Left renal cortex interstitium (tissue), 4 donors: Measurements from ENCODE around the gene NALCN. TPM values are rescaled to one million over a fixed set of nuclear protein-coding genes. Genes with fewer than 3 reads are reported as not detected.

Source experiments
- DNase-seq, 4 donors: peaks; one replicate each; pipeline ENCODE4 v3.0.0-alpha.2; 2013; ENCODE audit warnings: low read depth in 4 of 4, low spot score in 2 of 4, missing footprints in 1 of 4
- polyA plus RNA-seq, 4 donors: library from polyadenylated mRNA; unstranded; fragments of 120-200 nt; gene quantifications; one replicate each; pipeline ENCODE4 v1.2.1, GENCODE V29; 2013; ENCODE audit not compliant: insufficient read length in 4 of 4

The NALCN gene
- polyA plus RNA-seq, 4 donors = 0.64 to 2.0 (median 1.2) TPM

DNA sequence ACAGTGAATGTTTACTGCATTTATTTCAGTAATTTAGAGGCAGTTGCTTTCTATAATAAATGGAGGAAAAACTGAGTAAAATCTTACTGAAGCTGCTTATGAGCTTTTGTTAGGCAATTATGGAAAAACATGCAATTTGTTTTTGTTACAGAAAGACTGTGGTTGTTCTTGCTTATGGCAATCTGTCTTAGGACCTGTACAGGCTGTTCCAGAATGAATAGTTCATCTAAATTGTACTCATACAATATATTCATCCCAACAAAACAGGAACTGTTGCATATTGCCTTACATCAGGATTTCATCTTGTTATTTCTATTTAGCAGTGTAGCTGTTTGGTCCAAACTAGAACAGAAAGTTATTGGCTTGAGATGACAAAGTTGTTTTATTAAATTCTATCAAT lies 199.2 kb downstream of the NALCN start:
- no peak for DNase-seq

DNA sequence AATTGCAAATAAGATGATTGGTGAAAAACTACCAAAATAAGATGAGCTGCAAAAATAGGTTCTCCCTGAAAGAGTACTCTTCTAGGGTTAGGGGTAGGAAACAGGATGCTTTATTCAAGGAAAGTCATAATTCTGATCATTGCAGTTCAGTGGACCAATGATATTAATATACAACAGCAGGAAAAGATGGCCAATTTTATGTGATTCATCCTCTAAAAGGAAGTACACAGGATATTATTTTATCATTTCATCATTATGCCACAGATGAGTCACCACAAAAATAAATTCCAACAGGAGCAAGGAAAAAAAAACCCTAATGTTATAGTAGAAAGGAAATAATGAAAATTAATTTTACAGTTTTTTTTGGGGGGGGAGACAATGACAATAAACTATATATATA lies 205.0 kb downstream of the NALCN start:
- no peak for DNase-seq

DNA sequence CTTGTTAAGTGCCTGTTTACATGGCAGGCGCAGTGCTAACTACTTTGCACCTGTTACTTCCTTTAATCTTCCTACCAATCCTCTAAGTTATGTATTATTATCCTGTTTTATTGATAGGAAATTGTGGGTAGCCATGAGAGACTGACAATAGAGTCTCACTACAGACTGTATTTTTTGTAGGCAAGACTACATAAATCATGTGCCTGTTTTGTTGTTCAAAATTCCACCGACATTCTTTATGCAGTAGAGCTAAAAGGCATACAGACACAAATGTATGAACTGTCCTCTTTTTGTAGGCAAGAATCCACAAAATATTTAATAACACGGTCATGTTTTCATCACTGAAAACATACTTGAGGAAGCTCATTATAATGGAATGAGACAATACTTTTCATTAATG lies 205.5 kb downstream of the NALCN start:
- no peak for DNase-seq

DNA sequence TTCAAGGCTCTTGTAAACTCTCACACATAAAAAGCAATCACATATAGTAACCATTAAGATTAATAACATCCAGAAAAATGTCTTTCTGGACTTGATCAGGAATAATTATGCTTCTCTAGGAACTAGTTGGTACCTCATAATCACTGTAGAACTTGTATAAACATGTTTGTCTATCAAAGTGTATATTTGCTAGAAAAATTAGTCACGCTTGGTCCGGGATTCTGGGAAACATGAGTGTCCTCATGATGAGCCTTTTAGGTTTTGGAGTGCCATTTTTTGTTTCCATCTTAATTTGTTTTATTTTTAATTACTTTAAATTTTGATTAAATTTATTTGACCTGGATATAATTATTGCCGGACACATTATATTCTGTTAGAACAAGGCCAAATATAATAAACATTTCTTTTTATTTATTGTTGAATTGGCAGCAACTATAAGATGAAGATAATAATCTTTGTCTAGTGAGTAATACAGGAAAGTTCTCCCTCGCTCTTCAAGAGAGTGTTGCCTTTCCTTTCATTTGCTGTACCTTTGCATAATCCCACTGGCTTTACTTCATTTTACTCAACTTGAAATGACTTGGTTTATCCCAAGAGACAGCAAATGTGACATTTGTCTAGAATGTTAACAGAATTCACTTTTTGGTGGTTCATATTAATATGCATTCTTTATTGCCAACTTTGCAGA lies 207.0 kb downstream of the NALCN start:
- no peak for DNase-seq

DNA sequence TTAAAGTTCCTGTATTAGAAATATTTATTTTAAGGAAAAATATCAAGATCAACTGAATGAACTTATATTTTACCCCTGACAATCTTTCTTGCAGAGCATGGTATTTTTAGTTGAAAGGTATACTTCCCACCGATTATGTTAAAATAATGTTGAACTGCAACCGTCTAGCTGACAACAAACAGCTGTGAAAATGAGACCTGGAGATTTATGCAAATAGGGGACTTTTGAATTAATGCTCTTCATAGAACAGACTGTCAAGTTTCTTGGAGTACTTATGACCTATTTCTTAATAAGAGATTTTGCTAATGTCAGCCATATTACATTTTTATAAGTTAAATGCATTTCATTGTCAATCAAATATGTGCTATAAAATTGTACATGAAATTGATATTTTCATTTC lies 210.9 kb downstream of the NALCN start:
- DNase-seq = no peak

DNA sequence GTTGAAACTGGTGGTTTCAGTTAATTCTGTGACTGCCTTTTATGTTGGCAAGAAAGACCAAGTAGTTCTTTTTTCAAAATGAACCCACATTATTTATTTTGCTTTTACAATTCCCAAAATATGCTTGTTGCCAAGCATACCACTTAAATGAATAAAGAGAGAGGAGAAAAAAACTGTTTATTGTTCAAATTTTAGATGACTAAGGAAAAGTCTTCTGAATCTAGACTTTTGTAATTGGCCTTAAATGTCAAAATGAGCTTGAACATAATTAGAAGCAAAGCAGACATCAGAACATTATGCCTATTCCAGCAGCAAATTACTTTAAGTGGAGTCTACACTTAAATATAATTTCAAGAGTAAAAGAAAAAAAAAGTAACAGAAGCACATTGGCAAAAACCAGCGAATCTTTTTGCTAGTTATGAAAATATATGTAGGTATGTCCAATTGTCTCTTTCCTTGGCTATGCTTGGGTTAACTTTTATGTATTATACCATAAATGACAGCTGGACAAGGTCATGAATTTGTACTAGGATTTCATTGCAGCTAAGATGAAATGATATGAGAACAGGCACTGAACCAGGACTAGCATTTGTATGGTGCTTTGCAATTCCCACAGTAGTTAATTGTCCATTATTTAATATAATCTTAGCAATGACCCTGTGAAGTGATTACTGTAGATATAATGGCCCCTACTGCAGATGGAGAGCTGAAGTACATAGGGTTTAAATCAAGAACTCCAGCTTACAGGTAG lies 211.9 kb downstream of the NALCN start:
- no peak for DNase-seq

DNA sequence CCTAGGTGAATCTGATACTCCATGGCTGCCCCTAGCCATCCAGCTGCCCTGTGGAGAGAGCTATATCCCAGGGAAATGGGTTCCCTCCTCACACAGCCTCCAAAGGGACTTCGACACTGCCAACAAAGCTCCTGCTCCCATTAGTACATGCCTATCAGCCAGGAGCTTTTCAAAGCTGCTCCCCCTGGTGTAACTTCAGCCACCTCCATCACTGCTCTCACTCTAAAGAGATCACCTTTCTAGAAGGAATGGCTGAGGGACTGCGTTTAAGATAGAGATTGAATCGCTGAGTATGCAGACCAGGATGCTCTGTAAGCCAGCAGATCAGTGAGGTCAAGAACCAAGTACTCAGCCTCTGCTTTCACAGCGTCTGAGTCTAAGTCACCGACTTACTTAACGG lies 213.7 kb downstream of the NALCN start:
- DNase-seq = no peak

DNA sequence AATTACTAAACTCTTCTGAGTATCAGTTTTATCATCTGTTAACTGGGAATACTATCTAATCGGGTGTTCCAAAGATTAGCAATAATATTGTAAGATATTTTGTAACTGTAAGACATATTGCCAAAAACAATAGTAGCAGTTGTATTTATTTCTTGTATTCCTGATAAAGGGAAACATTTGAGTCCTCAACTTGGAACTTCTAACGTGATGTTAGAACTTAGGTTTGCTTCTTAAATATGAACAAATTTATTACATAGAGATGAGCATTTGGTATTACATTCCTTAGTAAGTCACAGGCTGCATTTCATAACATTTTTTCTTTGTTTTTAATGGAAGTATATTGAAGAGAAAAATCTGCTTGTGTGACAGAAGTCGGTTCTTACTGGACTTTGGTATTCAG lies 225.3 kb downstream of the NALCN start:
- DNase-seq = no peak

DNA sequence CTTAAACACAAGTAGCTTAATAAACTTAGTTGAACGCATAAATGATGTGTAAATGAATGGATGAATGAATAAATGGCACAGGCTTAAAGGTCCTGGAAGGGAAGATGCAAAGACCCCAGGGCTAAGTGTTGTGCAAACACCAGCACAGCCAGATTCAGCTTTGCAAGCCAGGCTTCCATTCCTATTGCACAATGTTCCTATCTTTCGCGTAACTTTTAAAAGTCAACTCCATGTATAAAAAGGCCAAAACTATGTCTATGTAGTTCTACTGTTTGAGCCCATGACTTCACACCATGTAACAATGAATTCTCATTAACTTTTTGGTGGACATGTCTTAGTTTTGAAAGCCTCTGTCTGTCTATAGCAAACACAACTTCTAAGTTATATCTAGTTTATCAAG lies 226.0 kb downstream of the NALCN start:
- DNase-seq = no peak

DNA sequence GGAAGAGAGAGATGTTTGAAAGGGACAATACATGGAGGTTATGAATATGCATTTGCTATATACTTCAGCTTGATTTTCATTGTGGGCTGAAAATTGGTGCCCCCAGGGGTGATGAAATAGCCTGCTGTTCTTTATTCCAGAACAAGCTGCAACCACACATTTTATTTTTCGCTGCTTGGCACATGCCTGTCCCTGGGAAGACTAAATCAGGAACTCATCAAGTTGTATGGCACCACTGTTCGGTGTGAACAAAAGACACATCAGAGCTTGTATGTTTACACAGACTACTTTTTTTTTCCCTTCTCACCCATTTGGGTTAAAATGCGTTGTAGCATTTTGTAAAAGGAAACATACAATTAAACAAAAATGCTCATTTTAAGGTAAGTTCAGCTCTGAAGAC lies 230.7 kb downstream of the NALCN start:
- no peak for DNase-seq

DNA sequence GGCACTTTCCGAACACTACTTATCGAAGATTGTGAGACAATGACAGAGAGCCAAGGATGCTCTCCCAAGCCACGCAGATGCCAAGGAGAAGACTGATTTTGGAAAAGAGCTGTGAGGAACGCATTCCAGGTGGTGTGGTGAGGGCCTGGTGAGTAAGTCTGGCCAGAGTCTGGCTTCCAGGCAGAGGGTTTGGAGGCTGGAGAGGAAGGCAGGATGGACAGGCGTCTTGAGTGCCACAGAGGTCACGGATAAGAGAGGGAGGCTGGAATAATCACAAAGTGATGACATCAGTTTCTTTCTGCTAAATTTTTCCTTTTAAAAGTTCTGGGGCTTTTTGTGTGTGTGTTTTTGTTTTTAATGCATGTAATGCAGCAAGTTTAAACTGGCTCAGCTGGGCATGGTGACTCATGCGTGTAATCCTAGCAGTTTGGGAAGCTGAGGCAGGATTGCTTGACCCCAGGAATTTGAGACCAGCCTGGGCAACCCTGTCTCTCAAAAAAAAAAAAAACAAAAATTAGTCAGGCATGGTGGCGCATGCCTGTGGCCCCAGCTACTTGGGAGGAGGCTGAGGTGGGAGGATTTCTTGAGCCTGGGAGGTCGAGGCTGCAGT lies 235.1 kb downstream of the NALCN start:
- no peak for DNase-seq

DNA sequence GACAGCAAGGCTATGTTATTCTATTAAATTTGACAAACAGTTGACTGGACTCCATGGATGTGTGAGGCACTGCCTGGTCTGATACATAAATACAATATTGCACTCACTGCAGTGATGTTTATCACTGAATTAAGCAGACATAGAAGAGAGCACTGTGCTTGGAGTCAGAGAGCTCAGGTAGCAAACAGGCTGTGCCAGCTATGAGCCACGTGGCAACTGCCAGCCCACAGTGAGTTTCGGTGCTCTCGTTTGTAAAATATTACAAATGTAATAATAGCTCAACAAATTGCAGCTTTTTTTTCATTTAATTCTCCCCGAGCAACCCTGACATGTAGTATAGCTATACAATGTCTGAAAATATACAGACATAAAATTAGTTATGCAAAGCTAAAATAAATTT lies 237.3 kb downstream of the NALCN start:
- no peak for DNase-seq

DNA sequence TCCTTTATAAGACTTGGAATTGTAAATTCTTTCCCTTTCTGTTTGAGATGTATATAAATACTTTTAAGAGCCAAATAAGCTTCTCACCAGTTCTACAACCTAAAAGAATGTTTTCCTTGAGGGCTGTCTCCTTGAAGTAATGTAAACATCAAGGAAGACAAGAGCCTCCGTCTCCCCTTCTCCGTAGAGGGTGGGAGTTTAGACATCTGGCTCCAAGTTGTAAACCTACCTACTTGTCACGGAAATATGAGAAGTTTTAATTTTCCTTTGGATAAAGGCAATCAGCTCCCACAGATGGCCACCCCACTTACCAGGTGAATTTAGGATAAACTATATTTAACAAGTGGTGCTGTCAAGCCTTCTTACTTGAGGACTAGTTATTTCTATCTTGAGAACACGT lies 237.9 kb downstream of the NALCN start:
- DNase-seq = peak in 2 of 4 donors; percentile 16 to 50

DNA sequence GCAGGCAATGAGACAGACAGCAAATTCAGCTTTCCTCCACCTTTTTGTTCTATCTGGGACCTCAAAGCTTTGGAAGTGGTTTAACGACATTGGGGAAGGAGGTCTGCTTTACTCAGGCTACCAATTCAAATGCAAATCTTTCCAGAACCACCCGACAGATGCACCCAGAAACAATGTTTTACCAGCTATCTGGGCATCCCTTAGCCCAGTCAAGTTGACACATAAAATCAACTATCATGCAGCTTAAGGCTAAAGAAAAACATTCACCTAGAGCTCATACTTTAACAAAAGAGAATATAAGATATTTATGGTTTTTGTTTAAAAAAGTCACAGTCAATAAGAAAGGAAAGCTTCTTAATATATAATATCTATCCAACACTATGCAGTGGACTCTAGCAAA lies 246.0 kb downstream of the NALCN start:
- DNase-seq = no peak

DNA sequence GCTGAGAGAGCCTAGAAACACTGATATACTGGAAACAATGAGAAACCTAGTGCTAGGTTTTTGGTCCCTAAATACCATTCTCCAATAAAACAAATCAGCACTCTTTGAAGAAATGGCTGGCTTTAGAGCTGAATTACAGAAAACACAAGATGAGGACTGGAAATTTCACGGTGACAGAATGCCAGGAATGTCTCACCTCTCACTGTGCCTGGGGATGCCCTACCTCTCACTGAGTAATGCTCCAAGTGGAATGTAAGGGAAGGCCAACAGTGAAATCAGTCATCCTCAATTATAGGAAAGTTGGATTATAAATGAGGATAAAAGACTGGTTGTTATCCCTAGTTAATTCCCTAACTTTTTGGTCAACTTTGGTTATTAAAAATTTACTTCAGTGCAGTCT lies 259.0 kb downstream of the NALCN start:
- no peak for DNase-seq

DNA sequence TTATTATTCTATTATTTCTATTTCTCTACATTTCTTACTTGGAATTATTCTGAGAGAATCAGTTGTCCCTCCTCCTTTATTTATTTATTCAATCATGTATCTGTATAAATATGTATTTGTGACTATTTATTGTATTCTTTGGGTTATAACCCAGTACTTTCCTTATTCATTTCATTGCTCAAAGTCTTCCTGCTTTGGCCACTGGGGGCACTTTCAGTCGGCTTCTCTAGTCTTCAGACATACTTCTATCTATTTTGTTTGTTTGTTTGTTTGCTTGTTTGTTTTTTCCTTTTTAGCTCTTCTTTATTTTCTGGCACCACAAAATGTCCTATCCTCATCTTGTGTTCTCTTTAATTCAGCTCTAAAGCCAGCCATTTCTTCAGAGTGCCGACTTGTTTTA lies 260.4 kb downstream of the NALCN start:
- no peak for DNase-seq

DNA sequence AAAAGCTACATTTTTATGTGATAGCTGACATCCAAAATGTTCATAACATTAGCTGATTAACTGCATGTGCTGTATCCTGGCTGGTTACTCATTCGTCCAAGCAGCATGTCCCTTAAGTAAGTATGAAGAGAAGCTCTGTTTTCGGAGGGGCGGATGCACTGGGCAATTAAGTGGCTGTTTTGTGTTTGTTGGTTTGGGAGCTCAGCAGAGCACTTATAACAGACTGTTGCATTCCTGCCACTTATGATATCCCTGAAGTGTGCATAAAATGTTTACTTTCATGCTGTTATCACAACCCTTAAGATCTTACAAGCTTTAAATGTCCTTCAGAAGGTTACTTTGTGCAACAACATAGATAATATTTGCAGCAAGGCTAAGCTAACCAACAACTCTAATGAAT lies 264.1 kb downstream of the NALCN start:
- no peak for DNase-seq

DNA sequence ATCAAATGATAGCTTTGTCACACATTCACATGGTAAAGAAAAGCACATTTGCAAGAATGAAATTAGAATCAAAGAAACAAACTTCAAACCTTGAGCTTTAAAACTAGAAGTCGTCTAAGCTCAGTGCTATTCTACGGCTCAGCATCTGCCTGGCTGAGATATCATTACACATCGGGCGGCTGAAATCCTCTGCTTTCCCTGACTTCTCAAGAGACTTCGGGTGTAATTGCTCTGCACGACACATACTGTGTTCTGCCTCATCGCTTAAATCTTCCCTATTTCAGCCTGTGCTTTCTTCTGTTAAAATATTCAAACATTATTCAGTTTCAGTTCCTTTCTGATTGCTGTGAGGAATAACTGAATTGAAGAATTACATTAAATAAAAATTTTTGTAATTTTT lies 265.3 kb downstream of the NALCN start:
- no peak for DNase-seq

DNA sequence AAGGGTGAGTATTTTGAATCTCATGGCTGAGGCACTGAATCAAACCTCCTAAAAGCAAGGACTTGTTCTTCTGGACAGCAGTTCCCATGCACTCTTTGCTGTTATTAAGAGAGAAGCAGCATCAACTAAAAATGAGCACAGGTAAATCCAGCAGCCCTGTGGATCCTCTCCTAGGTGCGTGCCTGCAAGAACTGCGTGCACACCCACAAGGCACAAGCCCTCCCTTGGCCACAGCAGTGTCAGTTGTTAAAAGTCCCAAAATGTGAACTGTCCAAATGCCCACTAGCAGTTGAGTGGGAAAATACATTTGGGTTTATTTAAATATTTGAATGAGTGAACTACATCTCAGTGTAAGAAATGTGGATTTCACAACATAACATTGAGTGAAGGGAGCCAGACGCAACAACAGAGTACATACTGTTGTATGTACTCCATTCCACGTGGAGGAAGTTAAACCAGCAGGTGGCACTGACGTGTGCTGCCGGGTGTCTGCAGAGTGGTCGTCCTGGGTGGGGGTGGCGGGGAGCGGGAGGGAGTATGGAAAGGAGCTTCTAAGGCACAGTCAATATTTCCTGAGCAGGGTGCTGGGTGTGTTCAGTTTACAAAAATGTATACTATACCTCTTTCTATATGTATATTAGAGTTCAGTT lies 266.4 kb downstream of the NALCN start:
- no peak for DNase-seq

DNA sequence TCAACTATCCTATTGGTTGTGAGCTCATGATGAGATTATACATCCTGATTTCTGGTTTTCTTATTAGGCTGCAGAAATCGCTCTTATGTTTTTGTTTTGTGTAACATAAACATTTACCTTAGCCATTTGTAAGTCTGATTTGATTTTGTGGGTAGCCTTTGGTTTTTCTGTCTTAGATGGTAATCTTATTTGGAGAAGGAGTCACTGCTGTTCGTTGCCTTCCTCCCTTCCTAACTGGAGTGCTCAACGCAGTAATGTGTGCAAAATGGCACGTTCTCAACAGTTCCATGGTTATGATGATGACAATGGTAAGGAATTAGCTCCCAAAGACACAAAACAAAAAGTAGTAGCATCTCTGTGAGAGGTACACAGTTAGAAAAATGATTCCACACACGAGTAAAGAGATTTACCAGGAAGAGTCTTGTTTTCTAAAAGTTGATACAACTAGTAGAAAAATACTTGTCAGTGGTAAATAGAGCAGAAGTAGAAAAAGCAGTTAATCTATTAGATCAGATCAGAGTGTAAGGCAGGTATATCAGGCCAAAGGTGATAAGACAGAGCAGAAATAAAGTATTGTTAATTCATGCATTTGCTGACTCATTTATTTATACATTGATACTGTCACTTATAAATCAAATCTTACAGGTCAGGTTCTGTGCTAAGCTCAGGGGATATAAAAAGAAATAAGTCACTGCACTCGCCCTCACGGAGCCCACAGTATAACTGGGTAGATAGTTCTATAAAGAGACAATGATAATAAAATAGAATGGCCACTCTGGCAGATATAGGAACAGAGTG lies 270.0 kb downstream of the NALCN start:
- no peak for DNase-seq
